SK-N-SH (cell line): ENCODE data around the gene TTC7B. TPM values are rescaled to one million over a fixed set of nuclear protein-coding genes. Genes with fewer than 3 reads are reported as not detected.
A peak's percentile ranks its signal among the peaks of the same experiment; 100 is the strongest.

Experiments
- CTCF ChIA-PET: fragments of 300-600, 350-600 bp; formaldehyde crosslinking; extraction: SDS; loops from one replicate; lab custom pipeline; 2021; lab: Yijun Ruan, JAX
- POLR2A ChIA-PET: fragments of 350-600 bp; sonication (Branson Sonifier 250); formaldehyde crosslinking; extraction: SDS; loops from one replicate; lab custom pipeline; 2020; ENCODE audit warnings: antibody characterized with exemption, inconsistent platforms; lab: Yijun Ruan, JAX
- DNase-seq: peaks from one replicate; pipeline ENCODE4 v3.0.0; 2012
- H2AFZ ChIP-seq: fragments of 200-600 bp; sonication (generic); 2 replicates; pipeline ENCODE4 v1.8.1; 2016; ENCODE audit warnings: antibody characterized with exemption, mild to moderate bottlenecking, low read depth
- H3F3A ChIP-seq: fragments of 200-600 bp; sonication (generic); replicated peaks from 2 replicates; pipeline ENCODE3; 2016; ENCODE audit warnings: antibody characterized with exemption, mild to moderate bottlenecking; ENCODE audit not compliant: insufficient read depth
- H3K27ac ChIP-seq, 2 experiments: fragments of 200-500 bp in 1 of 2; fragments of 200-600 bp in 1 of 2; sonication (Bioruptor generic) in 1 of 2; sonication (generic), shearing (Covaris generic) in 1 of 2; 2 replicates each; pipeline versions ENCODE4 v1.5.1 to v1.6.1; 2014 to 2016; ENCODE audit warnings: low read depth in 2 of 2, inconsistent platforms in 1 of 2, low read length in 1 of 2, mild to moderate bottlenecking in 1 of 2, mixed read lengths in 1 of 2
- H3K27me3 ChIP-seq: fragments of 200-600 bp; sonication (generic), shearing (Covaris generic); 2 replicates; pipeline ENCODE4 v1.6.1; 2016; ENCODE audit warnings: mixed run types; ENCODE audit not compliant: insufficient read depth
- H3K36me3 ChIP-seq, 2 experiments: fragments of 200-500 bp in 1 of 2; fragments of 200-600 bp in 1 of 2; sonication (Bioruptor generic) in 1 of 2; sonication (generic) in 1 of 2; replicated peaks in 1 of 2; 2 replicates each; pipeline versions ENCODE3 to v1.5.1; 2014 to 2016; ENCODE audit warnings: low read length in 1 of 2, mild to moderate bottlenecking in 1 of 2; ENCODE audit not compliant: insufficient read depth in 2 of 2, control insufficient read depth in 1 of 2
- H3K4me1 ChIP-seq, 2 experiments: fragments of 200-500 bp in 1 of 2; fragments of 200-600 bp in 1 of 2; sonication (Bioruptor generic) in 1 of 2; sonication (generic), shearing (Covaris generic) in 1 of 2; 2 replicates each; pipeline versions ENCODE4 v1.5.1 to v1.6.1; 2014 to 2016; ENCODE audit warnings: low read depth in 1 of 2, low read length in 1 of 2, mixed run types in 1 of 2; ENCODE audit not compliant: insufficient read depth in 2 of 2, control insufficient read depth in 1 of 2
- H3K4me2 ChIP-seq: fragments of 200-600 bp; sonication (generic), shearing (Covaris generic); 2 replicates; pipeline ENCODE4 v1.6.1; 2017; ENCODE audit warnings: mixed run types
- H3K4me3 ChIP-seq, 2 experiments: fragments of 200-500 bp in 1 of 2; fragments of 200-600 bp in 1 of 2; sonication (Bioruptor generic) in 1 of 2; sonication (generic), shearing (Covaris generic) in 1 of 2; 2 replicates each; pipeline versions ENCODE4 v1.5.1 to v1.8.1; 2014 to 2016; ENCODE audit warnings: low read depth in 2 of 2, inconsistent platforms in 1 of 2, low read length in 1 of 2, mild to moderate bottlenecking in 1 of 2, mixed read lengths in 1 of 2, moderate library complexity in 1 of 2
- H3K79me2 ChIP-seq: fragments of 200-600 bp; sonication (generic); 2 replicates; pipeline ENCODE4 v1.8.1; 2017; ENCODE audit warnings: mild to moderate bottlenecking; ENCODE audit not compliant: insufficient read depth
- H3K9ac ChIP-seq: fragments of 200-600 bp; sonication (generic); 2 replicates; pipeline ENCODE4 v1.6.1; 2017; ENCODE audit warnings: mixed run types
- H3K9me2 ChIP-seq: fragments of 200-600 bp; sonication (generic); 2 replicates; pipeline ENCODE4 v1.6.1; 2017; ENCODE audit warnings: mixed run types
- H3K9me3 ChIP-seq: fragments of 200-600 bp; sonication (generic); 2 replicates; pipeline ENCODE4 v1.6.1; 2017; ENCODE audit warnings: mixed run types, mild to moderate bottlenecking, moderate library complexity
- H4K20me1 ChIP-seq: fragments of 200-600 bp; sonication (generic); 2 replicates; pipeline ENCODE4 v1.6.1; 2017; ENCODE audit warnings: mild to moderate bottlenecking, mixed run types; ENCODE audit not compliant: insufficient read depth
- CHD2 ChIP-seq: fragments of 150-350 bp; IDR thresholded peaks from 2 replicates; pipeline ENCODE4 v1.6.1; 2018; ENCODE audit warnings: low read length; ENCODE audit not compliant: partially characterized antibody
- EP300 ChIP-seq, 2 experiments: IDR thresholded peaks; 2 replicates each; pipeline versions ENCODE4 v1.4.0 to v1.6.1; 2012; ENCODE audit warnings: borderline replicate concordance in 1 of 2, low read depth in 1 of 2, low read length in 1 of 2
- FOXJ3 ChIP-seq: sonication (generic); formaldehyde crosslinking; IDR thresholded peaks from 2 replicates; pipeline ENCODE4 v1.5.1; 2020; ENCODE audit warnings: mild to moderate bottlenecking, missing genetic modification reagents
- GABPA ChIP-seq: IDR thresholded peaks from 2 replicates; pipeline ENCODE4 v1.4.0; 2012; ENCODE audit warnings: low read depth, mild to moderate bottlenecking
- GATA2 ChIP-seq: sonication (generic); formaldehyde crosslinking; IDR thresholded peaks from 2 replicates; pipeline ENCODE4 v1.5.0; 2020; ENCODE audit warnings: mild to moderate bottlenecking, missing genetic modification reagents
- JUND ChIP-seq: IDR thresholded peaks from 2 replicates; pipeline ENCODE4 v1.4.0; 2012
- MEF2A ChIP-seq: IDR thresholded peaks from 2 replicates; pipeline ENCODE4 v1.4.0; 2012; ENCODE audit warnings: low read depth, borderline replicate concordance
- MXI1 ChIP-seq: IDR thresholded peaks from 2 replicates; pipeline ENCODE4 v1.6.1; 2012; ENCODE audit warnings: mild to moderate bottlenecking, low read depth, low read length, improper control_type of control experiment
- NFIC ChIP-seq: IDR thresholded peaks from 2 replicates; pipeline ENCODE4 v1.4.0; 2012; ENCODE audit warnings: borderline replicate concordance
- PBX3 ChIP-seq: IDR thresholded peaks from 2 replicates; pipeline ENCODE4; 2012
- RAD21 ChIP-seq: IDR thresholded peaks from 2 replicates; pipeline ENCODE4 v1.6.1; 2012; ENCODE audit warnings: mild to moderate bottlenecking, low read length
- RCOR1 ChIP-seq: fragments of 150-350 bp; IDR thresholded peaks from 2 replicates; pipeline ENCODE4 v1.6.1; 2017; ENCODE audit warnings: antibody characterized with exemption, low read length
- RFX5 ChIP-seq: IDR thresholded peaks from 2 replicates; pipeline ENCODE4 v1.6.1; 2012; ENCODE audit warnings: mild to moderate bottlenecking, improper control_type of control experiment, low read length
- SIN3A ChIP-seq: IDR thresholded peaks from 2 replicates; pipeline ENCODE4 v1.6.1; 2012; ENCODE audit warnings: low read depth, mild to moderate bottlenecking, low read length, moderate library complexity, borderline replicate concordance
- TCF12 ChIP-seq: IDR thresholded peaks from 2 replicates; pipeline ENCODE4 v1.4.0; 2012
- TEAD4 ChIP-seq: IDR thresholded peaks from 2 replicates; pipeline ENCODE4 v1.4.0; 2012; ENCODE audit warnings: mild to moderate bottlenecking, borderline replicate concordance; ENCODE audit not compliant: insufficient read depth
- USF1 ChIP-seq: IDR thresholded peaks from 2 replicates; pipeline ENCODE4 v1.4.0; 2012; ENCODE audit warnings: low read depth, borderline replicate concordance
- YY1 ChIP-seq: IDR thresholded peaks from 2 replicates; pipeline ENCODE4 v1.4.0; 2012; ENCODE audit warnings: low read depth, mild to moderate bottlenecking
- WGBS: methylation state at CpG from one replicate; pipeline ENCODE4 v1.1.6; 2017; ENCODE audit warnings: low lambda C conversion rate; 5-methylcytosine and 5-hydroxymethylcytosine counted together
- polyA plus RNA-seq, 3 experiments: library from polyadenylated mRNA; depleted of rRNA; stranded (reverse); fragments of >200 nt; gene quantifications; 2 replicates each; pipeline ENCODE4 v1.2.3, GENCODE V29; 2012
- TF ChIP-seq, protein P1 (sequence below): fragments of 200-600 bp; sonication (generic); IDR thresholded peaks from 2 replicates; pipeline ENCODE4 v1.6.1; 2017; ENCODE audit warnings: antibody characterized with exemption, mild to moderate bottlenecking, moderate library complexity
- TF ChIP-seq, protein P2 (sequence below): fragments of 150-350 bp; IDR thresholded peaks from 2 replicates; pipeline ENCODE4 v1.6.1; 2016; ENCODE audit warnings: mild to moderate bottlenecking, low read depth, low read length

TTC7B gene
- polyA plus RNA-seq, 1 of the 3 experiments (the other 2 are of a cell fraction), result 43.1 TPM

DNA sequence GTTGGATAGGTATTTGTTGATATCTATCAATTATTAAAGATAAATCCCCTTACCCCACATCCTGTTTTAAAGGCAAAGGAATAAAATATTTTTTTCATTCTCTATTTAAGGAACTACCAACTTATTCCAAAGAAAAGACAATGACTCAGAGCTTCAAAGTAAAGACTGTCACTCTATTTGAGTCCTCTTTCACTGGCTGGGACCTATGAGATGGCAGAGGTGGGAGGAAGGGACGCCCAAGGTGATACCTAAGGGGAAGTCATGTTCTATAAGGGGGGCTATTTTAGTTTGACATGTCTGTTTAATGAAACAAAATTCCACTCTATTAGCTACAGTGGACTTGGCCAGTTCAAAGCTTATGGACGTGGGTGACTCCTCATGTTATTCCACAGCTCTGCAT lies 209.8 kb downstream of the TTC7B start (continued):
- TF ChIP-seq, protein P1, sequence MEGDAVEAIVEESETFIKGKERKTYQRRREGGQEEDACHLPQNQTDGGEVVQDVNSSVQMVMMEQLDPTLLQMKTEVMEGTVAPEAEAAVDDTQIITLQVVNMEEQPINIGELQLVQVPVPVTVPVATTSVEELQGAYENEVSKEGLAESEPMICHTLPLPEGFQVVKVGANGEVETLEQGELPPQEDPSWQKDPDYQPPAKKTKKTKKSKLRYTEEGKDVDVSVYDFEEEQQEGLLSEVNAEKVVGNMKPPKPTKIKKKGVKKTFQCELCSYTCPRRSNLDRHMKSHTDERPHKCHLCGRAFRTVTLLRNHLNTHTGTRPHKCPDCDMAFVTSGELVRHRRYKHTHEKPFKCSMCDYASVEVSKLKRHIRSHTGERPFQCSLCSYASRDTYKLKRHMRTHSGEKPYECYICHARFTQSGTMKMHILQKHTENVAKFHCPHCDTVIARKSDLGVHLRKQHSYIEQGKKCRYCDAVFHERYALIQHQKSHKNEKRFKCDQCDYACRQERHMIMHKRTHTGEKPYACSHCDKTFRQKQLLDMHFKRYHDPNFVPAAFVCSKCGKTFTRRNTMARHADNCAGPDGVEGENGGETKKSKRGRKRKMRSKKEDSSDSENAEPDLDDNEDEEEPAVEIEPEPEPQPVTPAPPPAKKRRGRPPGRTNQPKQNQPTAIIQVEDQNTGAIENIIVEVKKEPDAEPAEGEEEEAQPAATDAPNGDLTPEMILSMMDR, result no peak
- no peak for TF ChIP-seq GABPA

- Histone ChIP-seq H3F3A (no peaks in the 10 kb centered on the region), H3K27ac (peak overlapping the region in 1 of 2 experiments; percentile 96; a peak in 2 of 4 replicates), H3K9me3 (no peaks in the 10 kb centered on the region), H3K9me2 (no peaks in the 10 kb centered on the region), H4K20me1 (no peaks in the 10 kb centered on the region), H3K27me3 (no peaks in the 10 kb centered on the region), H2AFZ (no peak overlapping the region), H3K79me2 (no peaks in the 10 kb centered on the region), H3K36me3 (peaks cover 0 to 5% of the 10 kb centered on the region in 2 experiments), H3K9ac (no peak overlapping the region), H3K4me1 (peaks cover 0 to 31% of the 10 kb centered on the region in 2 experiments; a peak in 2 of 4 replicates), H3K4me3 (no peak overlapping the region), H3K4me2 (no peak overlapping the region)
- TF ChIP-seq JUND (no peak), RFX5 (no peak), GABPA (no peak), MEF2A (no peak)
- TF ChIP-seq, protein P2, sequence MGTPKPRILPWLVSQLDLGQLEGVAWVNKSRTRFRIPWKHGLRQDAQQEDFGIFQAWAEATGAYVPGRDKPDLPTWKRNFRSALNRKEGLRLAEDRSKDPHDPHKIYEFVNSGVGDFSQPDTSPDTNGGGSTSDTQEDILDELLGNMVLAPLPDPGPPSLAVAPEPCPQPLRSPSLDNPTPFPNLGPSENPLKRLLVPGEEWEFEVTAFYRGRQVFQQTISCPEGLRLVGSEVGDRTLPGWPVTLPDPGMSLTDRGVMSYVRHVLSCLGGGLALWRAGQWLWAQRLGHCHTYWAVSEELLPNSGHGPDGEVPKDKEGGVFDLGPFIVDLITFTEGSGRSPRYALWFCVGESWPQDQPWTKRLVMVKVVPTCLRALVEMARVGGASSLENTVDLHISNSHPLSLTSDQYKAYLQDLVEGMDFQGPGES, result no peak
- CTCF ChIA-PET, result interaction anchor here (1.0 to 2.1 kb wide), 2 partner anchors 37 to 206 kb away, joined by 3 to 11 read pairs; no protein-coding TSS in a partner anchor
- no peak for DNase-seq
- 90% methylated on average over 6 of the region's 6 CpGs for WGBS
- POLR2A ChIA-PET, result no interaction called here
Measured at GRCh38 chr14:90605430-90605829, 210.8 kb downstream of the TTC7B start.

DNA sequence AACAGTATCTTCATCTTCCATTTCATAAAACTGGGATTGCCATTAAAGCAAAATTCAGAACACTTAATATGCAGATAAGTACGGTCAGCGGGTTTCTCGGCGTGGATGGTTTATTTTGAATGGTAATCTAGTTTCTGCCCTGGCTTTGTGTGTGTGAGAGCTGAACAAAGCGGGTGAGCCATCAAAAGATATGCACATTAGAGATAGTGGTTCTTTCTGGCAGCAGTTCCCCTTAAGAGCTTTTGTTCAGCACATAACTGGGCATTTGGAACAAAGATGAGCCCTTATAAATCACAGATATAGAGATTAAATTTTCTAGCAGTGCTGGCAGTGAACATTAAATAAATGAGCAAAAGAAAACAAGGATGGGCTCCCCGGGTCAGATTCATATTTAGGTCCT lies 211.9 kb downstream of the TTC7B start:
- Histone ChIP-seq H3K4me2 (peak overlapping the region; percentile 10; the same call in 1 of the 2 replicates), H3K27me3 (no peaks in the 10 kb centered on the region), H4K20me1 (no peaks in the 10 kb centered on the region), H3K27ac (peak overlapping the region; percentile 26 to 96; a peak in 3 of 4 replicates), H3K36me3 (no peaks in the 10 kb centered on the region), H3K4me3 (no peak overlapping the region), H3K9ac (no peak overlapping the region), H3F3A (no peaks in the 10 kb centered on the region), H3K4me1 (peaks cover 8 to 28% of the 10 kb centered on the region in 2 experiments; a peak in 3 of 4 replicates), H2AFZ (no peak overlapping the region), H3K9me3 (no peaks in the 10 kb centered on the region), H3K9me2 (no peaks in the 10 kb centered on the region), H3K79me2 (no peaks in the 10 kb centered on the region)
- ChIA-PET CTCF (interaction anchor here (0.9 kb wide), 1 partner anchor 81 kb away, joined by 4 read pairs; no protein-coding TSS in a partner anchor), POLR2A (no interaction called here)
- peak; percentile 76 for DNase-seq
- 47% methylated on average over 6 of the region's 6 CpGs for WGBS
- TF ChIP-seq PBX3, result 0 out of 2 replicates have a peak, but pooled peaks have one; percentile 13
- TF ChIP-seq GATA2, result peak; percentile 80
- TF ChIP-seq TEAD4, result no peak
- peak in 1 of 2 experiments; percentile 75; a peak in 2 of 4 replicates for TF ChIP-seq EP300 (IDR thresholded peaks at IDR 0.05; ENCODE audit: borderline replicate concordance in 1 of 2, low read depth in 1 of 2, low read length in 1 of 2)
- no peak for TF ChIP-seq YY1
- peak; percentile 24 for TF ChIP-seq RAD21
- 0 out of 2 replicates have a peak, but pooled peaks have one; percentile 33 for TF ChIP-seq MXI1
- peak; percentile 37; the same call in 1 of the 2 replicates for TF ChIP-seq NFIC
- peak; percentile 31; the same call in 1 of the 2 replicates for TF ChIP-seq RFX5
- TF ChIP-seq USF1, result no peak
- peak; percentile 49 for TF ChIP-seq CHD2
- peak; percentile 7; the same call in 1 of the 2 replicates for TF ChIP-seq FOXJ3 (CRISPR knock-in tag)
- no peak for TF ChIP-seq SIN3A
- peak; percentile 69 for TF ChIP-seq RCOR1
- TF ChIP-seq TCF12, result peak; percentile 31; the same call in 1 of the 2 replicates
